Thyroid gland (tissue), 4 donors: ENCODE measurements around the gene CPOX. TPM values are rescaled to one million over a fixed set of nuclear protein-coding genes. Genes with fewer than 3 reads are reported as not detected.

Experiments used
- DNase-seq, 2 donors: peaks; one replicate each; pipeline ENCODE4 v3.0.0-alpha.2; 2019
- H3K27ac ChIP-seq, 3 donors: fragments of 200-600 bp; sonication (generic); 1 replicate in 2 of 3; 2 replicates in 1 of 3; pipeline ENCODE4 v1.5.1; 2016 to 2019; ENCODE audit warnings: mild to moderate bottlenecking in 1 of 3, moderate library complexity in 1 of 3
- H3K27me3 ChIP-seq: fragments of 200-600 bp; sonication (generic); one replicate; pipeline ENCODE4 v1.5.1; 2019
- H3K36me3 ChIP-seq, 2 donors: fragments of 200-600 bp; sonication (generic); one replicate each; pipeline ENCODE4 v1.5.1; 2016 to 2019
- H3K4me1 ChIP-seq, 2 donors: fragments of 200-600 bp; sonication (generic); one replicate each; pipeline ENCODE4 v1.5.1; 2017 to 2019
- H3K4me3 ChIP-seq, 3 donors: fragments of 200-600 bp; sonication (generic); replicated peaks in 1 of 3; 1 replicate in 2 of 3; 2 replicates in 1 of 3; pipeline ENCODE4 v1.5.1; 2016; ENCODE audit warnings: mild to moderate bottlenecking in 1 of 3
- H3K9me3 ChIP-seq: fragments of 200-600 bp; sonication (generic); one replicate; pipeline ENCODE4 v1.5.1; 2017
- CTCF ChIP-seq, 6 experiments: fragments of 200-600 bp in 3 of 6; fragments of 450-650 bp in 3 of 6; sonication (generic) in 3 of 6; IDR thresholded peaks; one replicate each; pipeline ENCODE4 v1.5.1; 2016 to 2019; ENCODE audit warnings: antibody characterized with exemption in 6 of 6, mild to moderate bottlenecking in 2 of 6, inconsistent platforms in 1 of 6, moderate library complexity in 1 of 6
- POLR2A ChIP-seq, 2 donors: fragments of 450-650 bp; IDR thresholded peaks; one replicate each; pipeline ENCODE4 v1.6.1; 2017; ENCODE audit warnings: antibody characterized with exemption in 2 of 2, mild to moderate bottlenecking in 2 of 2, moderate library complexity in 1 of 2
- WGBS, 2 donors: methylation state at CpG; one replicate each; pipeline ENCODE4 v1.1.5; 2017; 5-methylcytosine and 5-hydroxymethylcytosine counted together
- intact Hi-C: fragments of 100-400 bp; cut with DNase I; formaldehyde crosslinking; loops from one replicate; pipeline ENCODE4 v1.15.1; 2023
- total RNA-seq, 4 donors: library from RNA; depleted of rRNA; stranded (reverse); fragments of >200 nt; gene quantifications; one replicate each; pipeline ENCODE4 v1.2.3, GENCODE V29; 2016

Gene CPOX
- total RNA-seq, 4 donors from 2014 or later: 14.8 to 27.9 (median 26.3) TPM

- H3K27ac ChIP-seq: no peak overlapping the region
- H3K27me3 ChIP-seq: no peaks in the 10 kb centered on the region
- H3K4me3 ChIP-seq: no peak overlapping the region
- no peaks in the 10 kb centered on the region for H3K9me3 ChIP-seq
- DNase-seq: no peak
- H3K4me1 ChIP-seq: no peaks in the 10 kb centered on the region
- no peaks in the 10 kb centered on the region for H3K36me3 ChIP-seq
- intact Hi-C loops: no loop called here
- no peak for TF ChIP-seq CTCF (IDR thresholded peaks at IDR 0.05)
- no peak for TF ChIP-seq POLR2A (IDR thresholded peaks at IDR 0.05)
- 77 to 81% methylated on average over 6 of the region's 6 CpGs for WGBS, 2 donors
Observed at GRCh38 chr3:98536456-98537017, 56.9 kb downstream of the CPOX start.

- Histone ChIP-seq H3K4me3 (no peak overlapping the region), H3K4me1 (no peaks in the 10 kb centered on the region), H3K36me3 (no peaks in the 10 kb centered on the region), H3K27ac (no peak overlapping the region), H3K27me3 (no peaks in the 10 kb centered on the region), H3K9me3 (no peaks in the 10 kb centered on the region)
- no peak for TF ChIP-seq POLR2A (IDR thresholded peaks at IDR 0.05)
- no peak for TF ChIP-seq CTCF (IDR thresholded peaks at IDR 0.05)
- intact Hi-C loops: no loop called here
- 90 to 91% methylated on average over 1 of the region's 1 CpG for WGBS, 2 donors
- no peak for DNase-seq
Observed at GRCh38 chr3:98534734-98535133, 58.7 kb downstream of the CPOX start.

GRCh38 chr3:98534168-98534567, 59.2 kb downstream of the CPOX start:
- WGBS, 2 donors: 95 to 97% methylated on average over 2 of the region's 2 CpGs
- Histone ChIP-seq H3K36me3 (no peaks in the 10 kb centered on the region), H3K9me3 (no peaks in the 10 kb centered on the region), H3K27me3 (no peaks in the 10 kb centered on the region), H3K4me1 (no peaks in the 10 kb centered on the region), H3K4me3 (no peak overlapping the region), H3K27ac (no peak overlapping the region)
- TF ChIP-seq POLR2A (IDR thresholded peaks at IDR 0.05) (no peak), CTCF (IDR thresholded peaks at IDR 0.05) (no peak)
- intact Hi-C loops: no loop called here
- DNase-seq: no peak

GRCh38 chr3:98532709-98533571, 60.5 kb downstream of the CPOX start:
- 94 to 96% methylated on average over 6 of the region's 6 CpGs for WGBS, 2 donors
- H3K36me3 ChIP-seq: no peaks in the 10 kb centered on the region
- intact Hi-C loops: no loop called here
- no peak for DNase-seq
- no peak for TF ChIP-seq CTCF (IDR thresholded peaks at IDR 0.05)
- TF ChIP-seq POLR2A (IDR thresholded peaks at IDR 0.05): no peak
- no peak overlapping the region for H3K27ac ChIP-seq
- no peaks in the 10 kb centered on the region for H3K27me3 ChIP-seq
- H3K4me3 ChIP-seq: no peak overlapping the region
- H3K9me3 ChIP-seq: no peaks in the 10 kb centered on the region
- H3K4me1 ChIP-seq: no peaks in the 10 kb centered on the region

- Histone ChIP-seq H3K4me3 (no peak overlapping the region), H3K9me3 (no peaks in the 10 kb centered on the region), H3K36me3 (no peaks in the 10 kb centered on the region), H3K27ac (no peak overlapping the region), H3K27me3 (no peaks in the 10 kb centered on the region), H3K4me1 (no peaks in the 10 kb centered on the region)
- TF ChIP-seq POLR2A (IDR thresholded peaks at IDR 0.05): no peak
- TF ChIP-seq CTCF (IDR thresholded peaks at IDR 0.05): no peak
- 83% methylated on average over 5 of the region's 5 CpGs for WGBS, 2 donors
- intact Hi-C loops: no loop called here
- no peak for DNase-seq
Observed at GRCh38 chr3:98532275-98532637, 61.2 kb downstream of the CPOX start.
